Panc1 (cell line): Measurements from ENCODE around the gene EMILIN3. TPM values are rescaled to one million over a fixed set of nuclear protein-coding genes. Genes with fewer than 3 reads are reported as not detected.

Source experiments
- ATAC-seq: fragments of 200-7000 bp; cut with Tn5 transposase; 2 replicates; pipeline ENCODE4 v1.9.1; 2020; ENCODE audit warnings: mild to moderate bottlenecking, moderate library complexity
- BruUV-seq: library from RNA; stranded (reverse); fragments of 400-500 nt; replicated peaks from 2 replicates; lab custom pipeline; 2021; lab: Mats Ljungman, UMichigan
- CTCF ChIA-PET: fragments of 300-600 bp; sonication (Branson Sonifier 250); formaldehyde crosslinking; loops from one replicate; lab custom pipeline; 2022; ENCODE audit warnings: antibody characterized with exemption; lab: Charles Lee
- POLR2A ChIA-PET: fragments of 300-600 bp; sonication (Branson Sonifier 250); formaldehyde crosslinking; loops from one replicate; lab custom pipeline; 2022; ENCODE audit warnings: antibody characterized with exemption; lab: Charles Lee
- DNase-seq: peaks from one replicate; pipeline ENCODE4 v3.0.0-alpha.2; 2010; ENCODE audit warnings: low read depth, low spot score
- H3K27ac ChIP-seq: 2 replicates; pipeline ENCODE4 v1.5.1; 2011; ENCODE audit warnings: mild to moderate bottlenecking, low read length, inconsistent platforms
- H3K27me3 ChIP-seq: fragments of 200-500 bp; sonication (Bioruptor generic); 2 replicates; pipeline ENCODE4 v1.6.0; 2014; ENCODE audit warnings: low read length, inconsistent platforms; ENCODE audit not compliant: control insufficient read depth, insufficient read depth
- H3K36me3 ChIP-seq: fragments of 200-500 bp; sonication (Bioruptor generic); 2 replicates; pipeline ENCODE4 v1.5.1; 2014; ENCODE audit warnings: inconsistent platforms, mild to moderate bottlenecking, low read length, moderate library complexity; ENCODE audit not compliant: control insufficient read depth, insufficient read depth
- H3K4me1 ChIP-seq: 2 replicates; pipeline ENCODE4 v1.5.1; 2011; ENCODE audit warnings: inconsistent platforms, mild to moderate bottlenecking, low read length, moderate library complexity; ENCODE audit not compliant: control insufficient read depth, insufficient read depth
- H3K4me3 ChIP-seq, 2 experiments: 2 replicates each; pipeline ENCODE4 v1.5.1; 2011 to 2012; ENCODE audit warnings: low read depth in 2 of 2, low read length in 2 of 2, mild to moderate bottlenecking in 2 of 2, inconsistent platforms in 1 of 2, moderate library complexity in 1 of 2
- H3K9me3 ChIP-seq: fragments of 200-500 bp; sonication (Bioruptor generic); 2 replicates; pipeline ENCODE4 v1.5.1; 2014; ENCODE audit warnings: low read depth, mild to moderate bottlenecking, inconsistent platforms, low read length, moderate library complexity; ENCODE audit not compliant: control insufficient read depth, insufficient read depth
- CTCF ChIP-seq: fragments of 450-650 bp; IDR thresholded peaks from 2 replicates; pipeline ENCODE4 v1.5.1; 2017; ENCODE audit warnings: mild to moderate bottlenecking
- POLR2AphosphoS5 ChIP-seq: IDR thresholded peaks from 2 replicates; pipeline ENCODE4 v1.6.1; 2012; ENCODE audit warnings: mild to moderate bottlenecking, low read depth, low read length, moderate library complexity
- REST ChIP-seq, 2 experiments: IDR thresholded peaks; 2 replicates each; pipeline ENCODE4 v1.6.1; 2011 to 2012; ENCODE audit warnings: low read depth in 2 of 2, control low read depth in 1 of 2, low read length in 1 of 2, mild to moderate bottlenecking in 1 of 2, moderate library complexity in 1 of 2; ENCODE audit not compliant: insufficient read depth in 1 of 2
- SIN3A ChIP-seq: IDR thresholded peaks from 2 replicates; pipeline ENCODE4 v1.6.1; 2012; ENCODE audit warnings: low read depth, mild to moderate bottlenecking, low read length, moderate library complexity, borderline replicate concordance; ENCODE audit not compliant: insufficient read depth
- TCF7L2 ChIP-seq: IDR thresholded peaks from 2 replicates; pipeline ENCODE4 v1.6.1; 2011; ENCODE audit warnings: mild to moderate bottlenecking, low read depth, low read length, inconsistent platforms
- in situ Hi-C: cut with HindIII; loops from 2 replicates; pipeline ENCODE4 v1.10.0; 2016; ENCODE audit warnings: low sequenced_read_pairs, low pct_unique_long_range_greater_than_20kb
- intact Hi-C: fragments of 100-400 bp; cut with micrococcal nuclease; formaldehyde crosslinking; loops from one replicate; pipeline ENCODE4 v1.10.0; 2022; ENCODE audit not compliant: unreplicated experiment
- total RNA-seq: library from RNA; stranded (reverse); gene quantifications from one replicate; pipeline ENCODE4 v1.2.1, GENCODE V29; 2021; ENCODE audit not compliant: unreplicated experiment

The EMILIN3 gene
- total RNA-seq, 1 experiment from 2014 or later = 0.54 TPM

- Histone ChIP-seq H3K27ac (no peak overlapping the region), H3K27me3 (no peaks in the 10 kb centered on the region), H3K4me1 (peaks cover 11% of the 10 kb centered on the region), H3K36me3 (no peaks in the 10 kb centered on the region), H3K9me3 (no peaks in the 10 kb centered on the region), H3K4me3 (no peak overlapping the region)
- BruUV-seq = no TSS peak
- in situ Hi-C loops (no loop called here), intact Hi-C loops (no loop called here)
- no peak for TF ChIP-seq SIN3A
- TF ChIP-seq CTCF = no peak
- TF ChIP-seq POLR2AphosphoS5 = no peak
- TF ChIP-seq REST (IDR thresholded peaks at IDR 0.05; ENCODE audit: insufficient read depth in 1 of 2, low read depth in 2 of 2, low read length in 1 of 2) = no peak
- no peak for TF ChIP-seq TCF7L2
- ChIA-PET CTCF (no interaction called here), POLR2A (no interaction called here)
- ATAC-seq = no peak
- DNase-seq = no peak
Measured at GRCh38 chr20:41393705-41394066, 27.1 kb upstream of the EMILIN3 start.

GRCh38 chr20:41392871-41393704 is 26.5 kb upstream of the EMILIN3 start:
- ChIA-PET POLR2A (interaction anchor here (0.7 kb wide), 1 partner anchor 346 kb away, joined by 6 read pairs; no protein-coding TSS in a partner anchor), CTCF (interaction anchor here (0.7 kb wide), 1 partner anchor 1833 kb away, joined by 5 read pairs; no protein-coding TSS in a partner anchor)
- Histone ChIP-seq H3K27ac (no peak overlapping the region), H3K4me3 (no peak overlapping the region), H3K4me1 (peaks cover 11% of the 10 kb centered on the region), H3K27me3 (no peaks in the 10 kb centered on the region), H3K9me3 (no peaks in the 10 kb centered on the region), H3K36me3 (no peaks in the 10 kb centered on the region)
- ATAC-seq = peak; percentile 66
- in situ Hi-C loops (no loop called here), intact Hi-C loops (no loop called here)
- no peak for DNase-seq
- TF ChIP-seq SIN3A (no peak), POLR2AphosphoS5 (no peak), REST (IDR thresholded peaks at IDR 0.05; ENCODE audit: insufficient read depth in 1 of 2, low read depth in 2 of 2, low read length in 1 of 2) (no peak), TCF7L2 (no peak), CTCF (no peak)
- no TSS peak for BruUV-seq
